Keratinocyte (primary cell): ENCODE data around the gene KRT79. TPM values are rescaled to one million over a fixed set of nuclear protein-coding genes. Genes with fewer than 3 reads are reported as not detected.

ENCODE experiments used
- DNase-seq: peaks from one replicate; pipeline ENCODE4 v3.0.0-alpha.2; 2011; ENCODE audit warnings: low read depth, missing footprints, low spot score
- FAIRE-seq: peaks from 2 replicates; lab custom pipeline; 2011; peaks lifted over from hg19 to GRCh38; lab: Jason Lieb, UNC
- H2AFZ ChIP-seq: 2 replicates; pipeline ENCODE4 v1.6.0; 2012; ENCODE audit warnings: low read length, control low read depth, inconsistent platforms; ENCODE audit not compliant: control insufficient read depth
- H3K27ac ChIP-seq: 2 replicates; pipeline ENCODE4 v1.5.1; 2011; ENCODE audit warnings: low read length; ENCODE audit not compliant: control insufficient read depth, insufficient read depth
- H3K27me3 ChIP-seq: 3 replicates; pipeline ENCODE4 v1.6.0; 2011; ENCODE audit warnings: low read length; ENCODE audit not compliant: control insufficient read depth, insufficient read depth; ENCODE audit errors: extremely low read depth
- H3K36me3 ChIP-seq, 2 experiments: 2 replicates in 1 of 2; 3 replicates in 1 of 2; pipeline ENCODE4 v1.5.1; 2011; ENCODE audit warnings: low read length in 2 of 2, mild to moderate bottlenecking in 1 of 2; ENCODE audit not compliant: control insufficient read depth in 2 of 2, insufficient read depth in 2 of 2; ENCODE audit errors: extremely low read depth in 1 of 2
- H3K4me1 ChIP-seq: 3 replicates; pipeline ENCODE4 v1.5.1; 2011; ENCODE audit warnings: low read length; ENCODE audit not compliant: control insufficient read depth, insufficient read depth; ENCODE audit errors: extremely low read depth
- H3K4me2 ChIP-seq: 3 replicates; pipeline ENCODE4 v1.6.0; 2011; ENCODE audit warnings: low read depth, low read length; ENCODE audit not compliant: control insufficient read depth, insufficient read depth; ENCODE audit errors: extremely low read depth
- H3K4me3 ChIP-seq, 3 experiments: fragments of 200-600 bp in 1 of 3; sonication (generic) in 1 of 3; 2 replicates in 2 of 3; 3 replicates in 1 of 3; pipeline ENCODE4 v1.5.1; 2011 to 2016; ENCODE audit warnings: low read length in 3 of 3, mild to moderate bottlenecking in 3 of 3, control low read depth in 2 of 3, inconsistent platforms in 1 of 3, low read depth in 1 of 3, mixed read lengths in 1 of 3, mixed run types in 1 of 3, moderate library complexity in 1 of 3; ENCODE audit not compliant: control insufficient read depth in 2 of 3, insufficient read depth in 2 of 3; ENCODE audit errors: extremely low read depth in 1 of 3
- H3K79me2 ChIP-seq: 2 replicates; pipeline ENCODE4 v1.6.0; 2012; ENCODE audit warnings: low read length; ENCODE audit not compliant: control insufficient read depth, insufficient read depth
- H3K9ac ChIP-seq: 3 replicates; pipeline ENCODE4 v1.6.0; 2011; ENCODE audit warnings: low read length; ENCODE audit not compliant: control insufficient read depth, insufficient read depth; ENCODE audit errors: extremely low read depth
- H3K9me1 ChIP-seq: 3 replicates; pipeline ENCODE4 v1.6.0; 2011; ENCODE audit warnings: low read length; ENCODE audit not compliant: control insufficient read depth, insufficient read depth; ENCODE audit errors: extremely low read depth
- H3K9me3 ChIP-seq: 2 replicates; pipeline ENCODE4 v1.5.1; 2012; ENCODE audit warnings: low read depth, low read length; ENCODE audit not compliant: control insufficient read depth
- H4K20me1 ChIP-seq: 3 replicates; pipeline ENCODE4 v1.6.0; 2011; ENCODE audit warnings: low read length; ENCODE audit not compliant: control insufficient read depth, insufficient read depth; ENCODE audit errors: extremely low read depth
- CTCF ChIP-seq, 3 experiments: IDR thresholded peaks in 1 of 3; conservative IDR thresholded peaks in 1 of 3; optimal IDR thresholded peaks in 1 of 3; 2 replicates in 2 of 3; 3 replicates in 1 of 3; pipeline versions ENCODE3 to v1.5.1; 2011; ENCODE audit warnings: low read length in 3 of 3, mild to moderate bottlenecking in 3 of 3, moderate library complexity in 2 of 3, control low read depth in 1 of 3, inconsistent platforms in 1 of 3; ENCODE audit not compliant: insufficient read depth in 2 of 3; ENCODE audit errors: extremely low read depth in 1 of 3
- EZH2 ChIP-seq: IDR thresholded peaks from one replicate; pipeline ENCODE4 v1.6.1; 2012; ENCODE audit warnings: inconsistent platforms, mild to moderate bottlenecking, low read length, moderate library complexity
- dilution Hi-C: fragments of 300-500 bp; cut with MboI; formaldehyde crosslinking; loops from one replicate; pipeline ENCODE4 v1.7.0; 2020; ENCODE audit warnings: low sequenced_read_pairs; ENCODE audit not compliant: extremely low pct_ligation_motif_present
- polyA plus RNA-seq, 5 experiments: library from polyadenylated mRNA; depleted of rRNA in 3 of 5; stranded (reverse) in 3 of 5; stranded (forward) in 1 of 5; unstranded in 1 of 5; fragments of >200 nt; gene quantifications; 1 replicate in 1 of 5; 2 replicates in 3 of 5; 3 replicates in 1 of 5; pipeline versions ENCODE4 v1.2.1 to v1.2.3, GENCODE V29; 2011 to 2012; ENCODE audit warnings: missing spikeins in 2 of 5, low read depth in 1 of 5, low replicate concordance in 1 of 5

Gene KRT79
- polyA plus RNA-seq, 1 donor (not counting 4 experiments of a cell fraction or from before 2014, with no cell fraction given): 0.09 TPM

GRCh38 chr12:52800259-52800917 is 33.7 kb downstream of the KRT79 start:
- peaks cover 27% of the 10 kb centered on the region for H3K4me1 ChIP-seq

DNA sequence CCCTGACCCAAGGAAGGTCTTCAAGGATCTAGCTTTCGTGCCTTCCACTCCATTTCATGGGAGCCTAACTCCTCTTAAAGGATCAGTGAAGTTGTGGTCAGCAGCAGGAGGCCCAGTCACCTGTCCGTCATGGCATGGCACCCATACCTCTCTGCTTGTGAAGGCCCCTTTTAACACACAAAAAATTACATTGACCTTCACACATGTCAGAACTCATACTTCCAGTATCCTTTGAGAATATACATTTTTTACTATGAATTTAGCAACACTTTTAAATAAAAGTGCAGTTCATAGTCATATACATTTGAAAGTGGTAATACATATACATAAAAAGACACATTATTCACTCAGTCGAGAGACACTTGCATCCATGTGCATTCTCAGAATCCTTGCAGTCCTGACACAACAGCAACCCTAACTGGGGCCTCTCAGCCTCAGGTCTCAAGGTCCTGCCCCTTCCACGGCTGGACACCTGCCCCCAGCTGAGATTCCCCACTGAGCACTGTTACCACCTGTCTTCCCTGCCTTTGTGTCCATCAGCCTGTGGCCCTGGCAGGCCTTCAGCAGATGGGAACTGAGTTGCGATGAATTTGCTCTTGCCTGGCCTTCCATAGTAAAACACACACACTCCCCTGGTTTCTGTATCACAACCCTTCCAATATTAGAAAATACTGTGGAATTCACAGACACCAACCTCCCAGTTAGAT is 34.5 kb downstream of the KRT79 start:
- H3K4me2 ChIP-seq: peak overlapping the region; percentile 52
- no peak for FAIRE-seq

More at GRCh38 chr12:52800259-52800917, 33.7 kb downstream of the KRT79 start:
- dilution Hi-C loops: no loop called here
- H2AFZ ChIP-seq: no peak overlapping the region
- H3K79me2 ChIP-seq: no peaks in the 10 kb centered on the region
- H3K27ac ChIP-seq: no peak overlapping the region
- DNase-seq (no peak), FAIRE-seq (no peak)
- no peak overlapping the region for H3K9ac ChIP-seq
- H3K36me3 ChIP-seq: no peaks in the 10 kb centered on the region
- no peak overlapping the region for H3K4me2 ChIP-seq
- H3K9me1 ChIP-seq: no peaks in the 10 kb centered on the region
- no peaks in the 10 kb centered on the region for H4K20me1 ChIP-seq
- no peaks in the 10 kb centered on the region for H3K27me3 ChIP-seq
- TF ChIP-seq EZH2: no peak
- TF ChIP-seq CTCF (optimal IDR thresholded peaks at IDR 0.05 in 1 of 3, IDR thresholded peaks at IDR 0.05 in 1 of 3, conservative IDR thresholded peaks at IDR 0.05 in 1 of 3; ENCODE audit: extremely low read depth in 1 of 3, insufficient read depth in 2 of 3, low read length in 3 of 3): no peak
- H3K4me3 ChIP-seq: no peak overlapping the region
- H3K9me3 ChIP-seq: no peaks in the 10 kb centered on the region

More for the DNA sequence above, 34.5 kb downstream of the KRT79 start:
- no peaks in the 10 kb centered on the region for H3K9me1 ChIP-seq
- TF ChIP-seq EZH2: no peak
- TF ChIP-seq CTCF (optimal IDR thresholded peaks at IDR 0.05 in 1 of 3, IDR thresholded peaks at IDR 0.05 in 1 of 3, conservative IDR thresholded peaks at IDR 0.05 in 1 of 3; ENCODE audit: extremely low read depth in 1 of 3, insufficient read depth in 2 of 3, low read length in 3 of 3): no peak
- no peaks in the 10 kb centered on the region for H4K20me1 ChIP-seq
- no peaks in the 10 kb centered on the region for H3K9me3 ChIP-seq
- no peak overlapping the region for H3K4me3 ChIP-seq
- H3K27ac ChIP-seq: no peak overlapping the region
- dilution Hi-C loops: no loop called here
- H2AFZ ChIP-seq: no peak overlapping the region
- peaks cover 31% of the 10 kb centered on the region for H3K4me1 ChIP-seq
- H3K36me3 ChIP-seq: no peaks in the 10 kb centered on the region
- no peak for DNase-seq
- no peaks in the 10 kb centered on the region for H3K79me2 ChIP-seq
- H3K27me3 ChIP-seq: no peaks in the 10 kb centered on the region
- H3K9ac ChIP-seq: no peak overlapping the region
